Memory B cell (primary cell): ENCODE data around the gene LLCFC1.

Experiments used
- ATAC-seq: fragments of 150-1000 bp; cut with Tn5 transposase; 2 replicates; pipeline ENCODE4 v1.10.0; 2021; ENCODE audit warnings: low read depth, mild to moderate bottlenecking, moderate library complexity
- DNase-seq, 2 donors: peaks; one replicate each; pipeline ENCODE4 v3.0.0; 2022; ENCODE audit warnings: low spot score in 2 of 2
- H3K27ac Mint-ChIP-seq: one replicate; pipeline ENCODE4 v1.8.0; 2022; ENCODE audit warnings: mild to moderate bottlenecking, moderate library complexity, mixed read lengths
- H3K27me3 Mint-ChIP-seq: one replicate; pipeline ENCODE4 v1.8.0; 2022; ENCODE audit warnings: mixed read lengths
- H3K36me3 Mint-ChIP-seq: one replicate; pipeline ENCODE4 v1.8.0; 2022; ENCODE audit warnings: mild to moderate bottlenecking, mixed read lengths
- H3K4me1 Mint-ChIP-seq: one replicate; pipeline ENCODE4 v1.8.0; 2022; ENCODE audit warnings: mixed read lengths
- H3K4me3 Mint-ChIP-seq: one replicate; pipeline ENCODE4 v1.8.0; 2022; ENCODE audit warnings: mild to moderate bottlenecking, moderate library complexity, mixed read lengths
- H3K9me3 Mint-ChIP-seq: one replicate; pipeline ENCODE4 v1.8.0; 2022; ENCODE audit warnings: mixed read lengths

Gene LLCFC1

DNA sequence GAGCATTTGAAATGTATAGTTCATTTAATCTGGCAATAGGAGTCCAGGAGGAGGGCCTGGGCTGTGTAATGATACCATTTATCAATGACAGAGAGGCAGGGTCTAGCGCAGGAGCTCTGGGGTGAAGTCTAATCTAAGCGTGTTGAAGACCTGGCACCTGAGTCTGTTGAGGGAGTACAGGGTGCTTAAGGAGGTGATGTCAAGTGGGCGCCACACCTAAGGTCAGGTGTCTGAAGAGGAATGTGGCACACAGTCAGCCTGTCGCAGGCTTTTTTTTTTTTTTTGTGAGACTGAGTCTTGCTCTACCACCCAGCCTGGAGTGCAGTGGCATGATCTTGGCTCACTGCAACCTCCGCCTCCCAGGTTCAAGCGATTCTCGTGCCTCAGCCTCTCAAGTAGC, 2.3 kb downstream of the LLCFC1 start:
- ATAC-seq (no peak), DNase-seq (no peak)
- Mint-ChIP-seq H3K36me3 (no peaks in the 10 kb centered on the region), H3K9me3 (no peaks in the 10 kb centered on the region), H3K4me3 (no peak overlapping the region), H3K27ac (no peak overlapping the region), H3K4me1 (peaks cover 2% of the 10 kb centered on the region), H3K27me3 (peaks cover 21% of the 10 kb centered on the region)

GRCh38 chr7:142942746-142943145, 3.5 kb downstream of the LLCFC1 start:
- Mint-ChIP-seq H3K27me3 (peaks cover 25% of the 10 kb centered on the region), H3K27ac (no peak overlapping the region), H3K4me3 (no peak overlapping the region), H3K9me3 (no peaks in the 10 kb centered on the region), H3K4me1 (peaks cover 2% of the 10 kb centered on the region), H3K36me3 (no peaks in the 10 kb centered on the region)
- DNase-seq (no peak), ATAC-seq (no peak)

GRCh38 chr7:142943706-142944268, 4.5 kb downstream of the LLCFC1 start:
- no peak overlapping the region for H3K4me3 Mint-ChIP-seq
- ATAC-seq (no peak), DNase-seq (no peak)
- H3K36me3 Mint-ChIP-seq = no peaks in the 10 kb centered on the region
- peaks cover 2% of the 10 kb centered on the region for H3K4me1 Mint-ChIP-seq
- H3K27me3 Mint-ChIP-seq = peaks cover 28% of the 10 kb centered on the region
- no peak overlapping the region for H3K27ac Mint-ChIP-seq
- H3K9me3 Mint-ChIP-seq = no peaks in the 10 kb centered on the region

GRCh38 chr7:142945001-142945400, 5.7 kb downstream of the LLCFC1 start:
- Mint-ChIP-seq H3K36me3 (no peaks in the 10 kb centered on the region), H3K4me3 (no peak overlapping the region), H3K9me3 (no peaks in the 10 kb centered on the region), H3K4me1 (no peaks in the 10 kb centered on the region), H3K27me3 (peaks cover 26% of the 10 kb centered on the region), H3K27ac (no peak overlapping the region)
- DNase-seq = no peak
- ATAC-seq = no peak

- Mint-ChIP-seq H3K27me3 (peaks cover 16% of the 10 kb centered on the region), H3K36me3 (no peaks in the 10 kb centered on the region), H3K9me3 (no peaks in the 10 kb centered on the region), H3K4me1 (no peaks in the 10 kb centered on the region), H3K27ac (no peak overlapping the region), H3K4me3 (no peak overlapping the region)
- DNase-seq (no peak), ATAC-seq (no peak)
Observed at GRCh38 chr7:142948603-142949002, 9.3 kb downstream of the LLCFC1 start.

DNA sequence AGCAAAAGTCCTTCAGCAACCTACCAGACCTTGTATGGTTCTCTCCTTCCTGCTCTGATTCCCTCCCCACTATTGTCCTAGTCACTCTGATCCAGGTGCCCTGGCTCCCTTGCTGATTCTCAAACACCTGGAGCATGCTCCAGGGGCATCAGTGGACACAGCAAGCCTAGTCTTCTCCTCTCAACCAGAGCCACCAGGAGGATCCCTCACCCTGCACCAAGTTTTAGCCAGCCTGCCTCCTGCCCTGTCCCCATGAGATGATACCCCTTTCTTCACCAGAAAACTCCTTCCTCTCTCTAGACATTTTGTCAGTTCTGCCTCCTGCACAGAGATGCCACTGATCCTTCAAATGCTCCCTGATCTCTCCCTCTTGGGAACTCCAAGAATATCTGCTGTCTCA, 11.0 kb downstream of the LLCFC1 start:
- peaks cover 7% of the 10 kb centered on the region for H3K9me3 Mint-ChIP-seq
- H3K27me3 Mint-ChIP-seq = peaks cover 11% of the 10 kb centered on the region
- H3K36me3 Mint-ChIP-seq = no peaks in the 10 kb centered on the region
- H3K27ac Mint-ChIP-seq = no peak overlapping the region
- DNase-seq = no peak
- no peaks in the 10 kb centered on the region for H3K4me1 Mint-ChIP-seq
- H3K4me3 Mint-ChIP-seq = no peak overlapping the region
- no peak for ATAC-seq

DNA sequence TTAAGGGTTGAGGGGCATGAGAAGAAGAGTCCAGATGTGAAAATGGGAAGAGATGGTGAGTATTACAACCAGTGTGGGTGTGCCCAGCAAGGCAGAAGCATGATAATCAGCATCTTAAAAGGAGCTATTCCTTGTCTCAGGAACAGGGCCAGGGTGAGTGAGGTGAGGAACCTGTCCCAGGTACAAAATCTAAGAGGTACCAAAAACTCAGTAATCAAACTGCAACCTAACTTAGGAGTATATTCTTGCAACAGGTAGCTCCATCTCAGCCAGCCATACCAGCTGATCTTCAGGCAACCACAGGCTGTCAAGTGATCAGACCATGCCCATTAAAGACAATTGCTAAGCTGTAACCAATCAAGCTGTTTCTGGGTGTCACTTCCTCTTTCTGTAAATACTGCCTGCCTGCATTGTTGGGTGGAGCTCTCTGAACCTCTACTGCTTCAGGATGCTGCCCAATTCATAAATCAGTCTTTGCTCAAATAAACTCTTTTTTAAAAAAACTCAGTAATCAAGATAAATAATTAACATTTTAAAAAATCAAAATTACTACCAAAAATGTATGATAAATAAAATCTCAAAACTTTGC, 15.5 kb downstream of the LLCFC1 start:
- Mint-ChIP-seq H3K4me3 (no peak overlapping the region), H3K27me3 (peaks cover 7% of the 10 kb centered on the region), H3K36me3 (peaks cover 7% of the 10 kb centered on the region), H3K9me3 (peaks cover 20% of the 10 kb centered on the region), H3K4me1 (peaks cover 3% of the 10 kb centered on the region), H3K27ac (no peak overlapping the region)
- DNase-seq (peak in 1 of 2 donors; percentile 23), ATAC-seq (peak; percentile 97)

GRCh38 chr7:142956951-142957623, 17.8 kb downstream of the LLCFC1 start:
- no peak for ATAC-seq
- Mint-ChIP-seq H3K9me3 (peaks cover 20% of the 10 kb centered on the region), H3K27ac (no peak overlapping the region), H3K27me3 (peaks cover 13% of the 10 kb centered on the region), H3K36me3 (peaks cover 7% of the 10 kb centered on the region), H3K4me1 (peaks cover 3% of the 10 kb centered on the region), H3K4me3 (peak overlapping the region; percentile 0)
- no peak for DNase-seq

GRCh38 chr7:142957723-142958122, 18.4 kb downstream of the LLCFC1 start:
- Mint-ChIP-seq H3K4me3 (no peak overlapping the region), H3K36me3 (peaks cover 7% of the 10 kb centered on the region), H3K27me3 (peaks cover 13% of the 10 kb centered on the region), H3K4me1 (peaks cover 3% of the 10 kb centered on the region), H3K27ac (no peak overlapping the region), H3K9me3 (peaks cover 20% of the 10 kb centered on the region)
- DNase-seq = no peak
- ATAC-seq = no peak

DNA sequence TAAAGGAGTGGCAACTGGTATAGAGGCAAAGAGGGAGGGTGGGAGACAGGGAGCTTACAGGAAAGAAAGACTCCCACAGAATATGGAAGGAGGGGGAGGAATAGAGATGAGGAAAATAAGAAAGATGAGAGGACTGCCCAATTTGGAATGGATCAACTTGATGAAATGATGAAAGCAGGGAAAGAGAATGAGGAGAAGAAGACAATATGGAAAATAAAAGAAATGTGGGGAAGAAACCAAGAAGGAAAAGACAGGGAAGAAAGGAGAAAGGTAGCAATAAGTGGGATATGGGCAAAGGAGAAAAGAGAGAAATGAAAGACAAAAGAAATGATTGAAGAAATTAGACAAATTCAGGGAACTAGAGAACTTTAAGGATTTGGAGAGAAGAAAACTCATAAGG, 19.9 kb downstream of the LLCFC1 start:
- no peak for ATAC-seq
- peaks cover 16% of the 10 kb centered on the region for H3K9me3 Mint-ChIP-seq
- H3K4me1 Mint-ChIP-seq = peaks cover 3% of the 10 kb centered on the region
- DNase-seq = no peak
- no peak overlapping the region for H3K4me3 Mint-ChIP-seq
- H3K27me3 Mint-ChIP-seq = peaks cover 18% of the 10 kb centered on the region
- H3K36me3 Mint-ChIP-seq = peaks cover 7% of the 10 kb centered on the region
- H3K27ac Mint-ChIP-seq = no peak overlapping the region

GRCh38 chr7:142960955-142961512, 21.8 kb downstream of the LLCFC1 start:
- no peak overlapping the region for H3K4me3 Mint-ChIP-seq
- H3K9me3 Mint-ChIP-seq = peaks cover 8% of the 10 kb centered on the region
- H3K27me3 Mint-ChIP-seq = peaks cover 24% of the 10 kb centered on the region
- ATAC-seq (no peak), DNase-seq (no peak)
- peaks cover 2% of the 10 kb centered on the region for H3K36me3 Mint-ChIP-seq
- no peak overlapping the region for H3K27ac Mint-ChIP-seq
- peaks cover 3% of the 10 kb centered on the region for H3K4me1 Mint-ChIP-seq

GRCh38 chr7:142961595-142961972, 22.3 kb downstream of the LLCFC1 start:
- Mint-ChIP-seq H3K36me3 (no peaks in the 10 kb centered on the region), H3K27me3 (peaks cover 24% of the 10 kb centered on the region), H3K4me3 (no peak overlapping the region), H3K4me1 (peaks cover 3% of the 10 kb centered on the region), H3K27ac (no peak overlapping the region), H3K9me3 (peaks cover 2% of the 10 kb centered on the region)
- DNase-seq = no peak
- no peak for ATAC-seq

GRCh38 chr7:142961973-142962926, 23.0 kb downstream of the LLCFC1 start, which contains the start of gene KEL:
Gene KEL, minus strand, starts transcription at chr7:142962363. Its CDS starts 157 bp downstream, at chr7:142962206.
- Mint-ChIP-seq H3K36me3 (no peaks in the 10 kb centered on the region), H3K27me3 (peaks cover 24% of the 10 kb centered on the region), H3K4me1 (no peaks in the 10 kb centered on the region), H3K9me3 (no peaks in the 10 kb centered on the region), H3K4me3 (no peak within 1 kb of the TSS), H3K27ac (no peak within 1 kb of the TSS)
- DNase-seq (no peak), ATAC-seq (no peak)

DNA sequence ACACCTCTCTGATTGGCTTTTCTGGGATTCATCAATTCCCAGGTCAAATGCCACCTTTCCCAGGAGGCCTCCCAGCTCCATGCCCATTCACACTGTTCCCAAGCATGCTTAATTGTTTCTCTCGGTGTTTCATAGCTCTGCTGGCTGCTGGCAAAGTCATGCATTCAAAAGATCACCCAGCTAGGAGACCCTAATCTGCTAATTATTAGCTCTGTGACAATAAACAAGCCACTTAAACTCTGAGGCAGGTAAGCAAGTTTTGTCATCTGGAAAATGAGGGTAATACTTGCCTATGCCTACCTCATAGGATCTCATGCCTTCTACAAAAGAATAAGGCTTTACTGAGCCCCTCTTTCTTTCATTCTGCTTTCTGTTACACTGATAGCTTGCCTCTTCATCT, 23.7 kb downstream of the LLCFC1 start:
- Mint-ChIP-seq H3K36me3 (no peaks in the 10 kb centered on the region), H3K9me3 (no peaks in the 10 kb centered on the region), H3K4me3 (no peak overlapping the region), H3K4me1 (no peaks in the 10 kb centered on the region), H3K27me3 (peaks cover 26% of the 10 kb centered on the region), H3K27ac (no peak overlapping the region)
- ATAC-seq = no peak
- no peak for DNase-seq
